Kidney (tissue), 14 donors: ENCODE measurements around the gene KRTAP6-2. TPM values are rescaled to one million over a fixed set of nuclear protein-coding genes. Genes with fewer than 3 reads are reported as not detected.

Experiments used
- DNase-seq, 5 donors: peaks; one replicate each; pipeline ENCODE4 v3.0.0-alpha.2; 2013 to 2020
- FAIRE-seq: peaks from 2 replicates; lab custom pipeline; 2012; peaks lifted over from hg19 to GRCh38; lab: Jason Lieb, UNC
- H3K27ac ChIP-seq, 2 donors: one replicate each; pipeline ENCODE4 v1.7.0; 2013; ENCODE audit warnings: low read depth in 2 of 2, low read length in 2 of 2, inconsistent platforms in 1 of 2
- H3K27me3 ChIP-seq: one replicate; pipeline ENCODE4 v1.7.1; 2013; ENCODE audit warnings: low read length, inconsistent platforms; ENCODE audit not compliant: control insufficient read depth, insufficient read depth
- H3K36me3 ChIP-seq, 3 donors: one replicate each; pipeline versions ENCODE4 v1.7.0 to v1.7.1; 2013; ENCODE audit warnings: low read length in 3 of 3, control low read depth in 1 of 3, inconsistent platforms in 1 of 3; ENCODE audit not compliant: insufficient read depth in 3 of 3, control insufficient read depth in 2 of 3
- H3K4me1 ChIP-seq, 3 donors: one replicate each; pipeline versions ENCODE4 v1.7.0 to v1.7.1; 2013; ENCODE audit warnings: low read length in 3 of 3, inconsistent platforms in 1 of 3, low read depth in 1 of 3; ENCODE audit not compliant: control insufficient read depth in 2 of 3, insufficient read depth in 2 of 3
- H3K4me3 ChIP-seq, 3 donors: one replicate each; pipeline versions ENCODE4 v1.7.0 to v1.8.1; 2013; ENCODE audit warnings: low read length in 3 of 3, control low read depth in 1 of 3, inconsistent platforms in 1 of 3
- H3K9ac ChIP-seq, 3 donors: one replicate each; pipeline versions ENCODE4 v1.7.0 to v1.7.1; 2013; ENCODE audit warnings: low read length in 3 of 3, control low read depth in 1 of 3, inconsistent platforms in 1 of 3
- H3K9me3 ChIP-seq, 3 donors: one replicate each; pipeline versions ENCODE4 v1.7.0 to v1.7.1; 2013; ENCODE audit warnings: low read length in 3 of 3, control low read depth in 1 of 3, inconsistent platforms in 1 of 3; ENCODE audit not compliant: control insufficient read depth in 2 of 3, insufficient read depth in 1 of 3
- CTCF ChIP-seq: IDR thresholded peaks from 3 replicates; pipeline ENCODE4 v1.5.1; 2012; ENCODE audit warnings: mild to moderate bottlenecking, moderate library complexity, borderline replicate concordance; ENCODE audit not compliant: insufficient read depth; ENCODE audit errors: extremely low read depth
- intact Hi-C: fragments of 100-400 bp; cut with DNase I; formaldehyde crosslinking; loops from one replicate; pipeline ENCODE4 v1.11.1; 2022
- polyA plus RNA-seq: library from polyadenylated mRNA; stranded (reverse); fragments of 350-450 nt; fragmentation: Illumina TruSeq; extraction: RNeasy Lipid Tissue Mini Kit (QIAGEN cat#74804); gene quantifications from one replicate; pipeline ENCODE4 v1.2.3, GENCODE V29; 2014; ENCODE audit warnings: low read depth, low replicate concordance; ENCODE audit not compliant: insufficient read depth
- total RNA-seq: library from RNA; stranded (reverse); fragmentation: NEBNext Ultra II Directional; extraction: Animal tissue kit (Norgen Biotek cat#: 25700); gene quantifications from one replicate; pipeline ENCODE4 v1.2.1, GENCODE V29; 2021
- donor health status: control.
- donor health status: control.
- donor health status: control.
- donor health status: control.
- donor health status: control.
- donor health status: DM: yes; HTN: yes; CAD: no.
- donor health status: Normal renal cell carcinoma (clear cell type).

The KRTAP6-2 gene
- total and polyA plus RNA-seq, 2 donors from 2014 or later = not detected

- Histone ChIP-seq H3K9ac (no peak overlapping the region), H3K27ac (no peak overlapping the region), H3K36me3 (no peaks in the 10 kb centered on the region), H3K4me3 (no peak overlapping the region), H3K4me1 (no peaks in the 10 kb centered on the region), H3K9me3 (no peaks in the 10 kb centered on the region), H3K27me3 (no peaks in the 10 kb centered on the region)
- no peak for TF ChIP-seq CTCF
- no peak for DNase-seq
- FAIRE-seq = no peak
- intact Hi-C loops = no loop called here
Measured at GRCh38 chr21:30612132-30612531, 13.4 kb upstream of the KRTAP6-2 start.

- no peak for FAIRE-seq
- H3K4me3 ChIP-seq = no peak overlapping the region
- H3K27me3 ChIP-seq = no peaks in the 10 kb centered on the region
- no peak for DNase-seq
- H3K27ac ChIP-seq = no peak overlapping the region
- no peak for TF ChIP-seq CTCF
- H3K36me3 ChIP-seq = no peaks in the 10 kb centered on the region
- no peaks in the 10 kb centered on the region for H3K4me1 ChIP-seq
- no peaks in the 10 kb centered on the region for H3K9me3 ChIP-seq
- intact Hi-C loops = no loop called here
- no peak overlapping the region for H3K9ac ChIP-seq
Measured at GRCh38 chr21:30605968-30606367, 7.3 kb upstream of the KRTAP6-2 start.

GRCh38 chr21:30600787-30601186 is 2.1 kb upstream of the KRTAP6-2 start, which contains the start of gene KRTAP22-1:
Gene KRTAP22-1, plus strand, starts transcription at chr21:30601087.
- Histone ChIP-seq H3K9ac (no peak within 1 kb of the TSS), H3K4me1 (no peaks in the 10 kb centered on the region), H3K27me3 (no peaks in the 10 kb centered on the region), H3K9me3 (no peaks in the 10 kb centered on the region), H3K27ac (no peak within 1 kb of the TSS), H3K36me3 (no peaks in the 10 kb centered on the region), H3K4me3 (no peak within 1 kb of the TSS)
- no peak for FAIRE-seq
- intact Hi-C loops = no loop called here
- TF ChIP-seq CTCF = no peak
- DNase-seq = no peak

- FAIRE-seq (no peak), DNase-seq (no peak)
- no peak within 1 kb of the TSS for H3K27ac ChIP-seq
- no peak within 1 kb of the TSS for H3K9ac ChIP-seq
- no peaks in the 10 kb centered on the region for H3K36me3 ChIP-seq
- no peak within 1 kb of the TSS for H3K4me3 ChIP-seq
- intact Hi-C loops = no loop called here
- H3K4me1 ChIP-seq = no peaks in the 10 kb centered on the region
- H3K9me3 ChIP-seq = no peaks in the 10 kb centered on the region
- H3K27me3 ChIP-seq = no peaks in the 10 kb centered on the region
- TF ChIP-seq CTCF = no peak
Measured at GRCh38 chr21:30592140-30592539, 6.6 kb downstream of the KRTAP6-2 start, which contains the start of gene KRTAP6-3. Gene KRTAP6-3, plus strand, starts transcription at chr21:30592440. Its CDS starts 6 bp downstream, at chr21:30592446.
